ENCODE data around the gene SIGMAR1.
A peak's percentile ranks its signal among the peaks of the same experiment; 100 is the strongest.

Gene SIGMAR1

GRCh38 chr9:34629491-34629808 lies 8.1 kb downstream of the SIGMAR1 start:
- DNase-seq, result no peak

- peak; percentile 10 for DNase-seq
Measured at GRCh38 chr9:34628656-34629490, 8.7 kb downstream of the SIGMAR1 start, which contains the start of gene ARID3C. ARID3C (minus strand) TSS chr9:34629066; CDS start chr9:34628014, 1,052 bp downstream.

- no peak for DNase-seq
Measured at GRCh38 chr9:34627716-34628655, 9.6 kb downstream of the SIGMAR1 start.

GRCh38 chr9:34625186-34625486 lies 12.5 kb downstream of the SIGMAR1 start:
- no peak for DNase-seq

GRCh38 chr9:34624475-34625185 lies 13.0 kb downstream of the SIGMAR1 start:
- DNase-seq, result no peak

GRCh38 chr9:34623374-34624235 lies 14.0 kb downstream of the SIGMAR1 start:
- DNase-seq, result no peak

- peak; percentile 87 for DNase-seq
Measured at GRCh38 chr9:34620061-34620994, 17.3 kb downstream of the SIGMAR1 start, which contains the start of gene DCTN3. DCTN3 (minus strand) TSS chr9:34620495; CDS start chr9:34620464, 31 bp downstream.

GRCh38 chr9:34615132-34615531 lies 22.5 kb downstream of the SIGMAR1 start:
- DNase-seq, result no peak

GRCh38 chr9:34612788-34613390 lies 24.7 kb downstream of the SIGMAR1 start:
- peak; percentile 53 for DNase-seq

GRCh38 chr9:34611811-34612787 lies 25.5 kb downstream of the SIGMAR1 start, which contains the start of gene RPP25L:
RPP25L (minus strand) TSS chr9:34612097; CDS start chr9:34611296, 801 bp downstream.
- peak; percentile 86 for DNase-seq

GRCh38 chr9:34611251-34611810 lies 26.3 kb downstream of the SIGMAR1 start:
- no peak for DNase-seq

- DNase-seq, result no peak
Measured at GRCh38 chr9:34610434-34611206, 27.0 kb downstream of the SIGMAR1 start.

- no peak for DNase-seq
Measured at GRCh38 chr9:34607331-34607730, 30.3 kb downstream of the SIGMAR1 start.

GRCh38 chr9:34606905-34607304 lies 30.7 kb downstream of the SIGMAR1 start:
- DNase-seq, result no peak

- DNase-seq, result no peak
Measured at GRCh38 chr9:34606190-34606589, 31.4 kb downstream of the SIGMAR1 start.

GRCh38 chr9:34603610-34604231 lies 33.9 kb downstream of the SIGMAR1 start:
- peak; percentile 33 for DNase-seq

GRCh38 chr9:34601937-34602573 lies 35.5 kb downstream of the SIGMAR1 start:
- DNase-seq, result no peak
